ENCODE measurements around the gene INPP5A. TPM values are rescaled to one million over a fixed set of nuclear protein-coding genes. Genes with fewer than 3 reads are reported as not detected.

INPP5A gene
- total RNA-seq, 1 experiment from 2014 or later = 15.3 TPM

- no peak for DNase-seq (ENCODE audit: low read depth)
Observed at GRCh38 chr10:132802048-132802447, 264.5 kb downstream of the INPP5A start.

- DNase-seq (ENCODE audit: low read depth) = no peak
Observed at GRCh38 chr10:132802694-132803320, 265.2 kb downstream of the INPP5A start.

GRCh38 chr10:132803416-132804210 is 266.0 kb downstream of the INPP5A start:
- no peak for DNase-seq (ENCODE audit: low read depth)

- no peak for DNase-seq (ENCODE audit: low read depth)
Observed at GRCh38 chr10:132804287-132804686, 266.7 kb downstream of the INPP5A start.

GRCh38 chr10:132804785-132805426 is 267.3 kb downstream of the INPP5A start:
- DNase-seq (ENCODE audit: low read depth) = no peak

- DNase-seq (ENCODE audit: low read depth) = no peak
Observed at GRCh38 chr10:132805599-132805998, 268.0 kb downstream of the INPP5A start.

GRCh38 chr10:132806110-132806509 is 268.5 kb downstream of the INPP5A start:
- DNase-seq (ENCODE audit: low read depth) = no peak

- no peak for DNase-seq (ENCODE audit: low read depth)
Observed at GRCh38 chr10:132806561-132807003, 269.0 kb downstream of the INPP5A start.

- no peak for DNase-seq (ENCODE audit: low read depth)
Observed at GRCh38 chr10:132807621-132808049, 270.0 kb downstream of the INPP5A start.

- DNase-seq (ENCODE audit: low read depth) = no peak
Observed at GRCh38 chr10:132808383-132809231, 271.0 kb downstream of the INPP5A start.

GRCh38 chr10:132809232-132810140 is 271.9 kb downstream of the INPP5A start:
- no peak for DNase-seq (ENCODE audit: low read depth)

GRCh38 chr10:132810141-132810806 is 272.7 kb downstream of the INPP5A start:
- DNase-seq (ENCODE audit: low read depth) = no peak

- DNase-seq (ENCODE audit: low read depth) = no peak
Observed at GRCh38 chr10:132810807-132811700, 273.5 kb downstream of the INPP5A start.

GRCh38 chr10:132811891-132812481 is 274.4 kb downstream of the INPP5A start:
- no peak for DNase-seq (ENCODE audit: low read depth)

- no peak for DNase-seq (ENCODE audit: low read depth)
Observed at GRCh38 chr10:132812520-132812919, 274.9 kb downstream of the INPP5A start.

GRCh38 chr10:132813001-132813401 is 275.4 kb downstream of the INPP5A start:
- DNase-seq (ENCODE audit: low read depth) = no peak

- no peak for DNase-seq (ENCODE audit: low read depth)
Observed at GRCh38 chr10:132813560-132814468, 276.2 kb downstream of the INPP5A start.

- DNase-seq (ENCODE audit: low read depth) = no peak
Observed at GRCh38 chr10:132814469-132814856, 276.9 kb downstream of the INPP5A start.

Data from M059J (cell line).